BLaER1 treated with 17β-estradiol and CSF1 and Interleukin-3, amounts not matched to agents 10 nM and 100 nM (cell line): ENCODE data around the gene LRSAM1.

Experiments used
- H3K27ac ChIP-seq, 11 experiments: shearing (Covaris generic); formaldehyde crosslinking; 2 replicates each; pipeline ENCODE4 v1.8.1; 2022
- H3K27me3 ChIP-seq, 11 experiments: shearing (Covaris generic); formaldehyde crosslinking; 2 replicates each; pipeline ENCODE4 v1.8.1; 2022
- H3K36me3 ChIP-seq, 11 experiments: shearing (Covaris generic); formaldehyde crosslinking; 2 replicates each; pipeline ENCODE4 v1.8.1; 2022
- H3K4me1 ChIP-seq, 10 experiments: shearing (Covaris generic); formaldehyde crosslinking; 2 replicates each; pipeline ENCODE4 v1.8.1; 2022
- H3K4me2 ChIP-seq, 11 experiments: shearing (Covaris generic); formaldehyde crosslinking; 2 replicates each; pipeline ENCODE4 v1.8.1; 2022
- H3K4me3 ChIP-seq, 10 experiments: shearing (Covaris generic); formaldehyde crosslinking; 2 replicates each; pipeline ENCODE4 v1.8.1; 2022
- H3K9ac ChIP-seq, 11 experiments: shearing (Covaris generic); formaldehyde crosslinking; 2 replicates each; pipeline ENCODE4 v1.8.1; 2022
- H3K9me3 ChIP-seq, 11 experiments: shearing (Covaris generic); formaldehyde crosslinking; replicated peaks in 1 of 11; 2 replicates each; pipeline ENCODE4 v1.8.1; 2022
- H4K20me1 ChIP-seq, 11 experiments: shearing (Covaris generic); formaldehyde crosslinking; 2 replicates each; pipeline ENCODE4 v1.8.1; 2022
- Cebpa-rat ChIP-seq, 11 experiments: shearing (Covaris generic); IDR thresholded peaks; 2 replicates each; pipeline ENCODE4 v1.8.1; 2022

Gene LRSAM1

DNA sequence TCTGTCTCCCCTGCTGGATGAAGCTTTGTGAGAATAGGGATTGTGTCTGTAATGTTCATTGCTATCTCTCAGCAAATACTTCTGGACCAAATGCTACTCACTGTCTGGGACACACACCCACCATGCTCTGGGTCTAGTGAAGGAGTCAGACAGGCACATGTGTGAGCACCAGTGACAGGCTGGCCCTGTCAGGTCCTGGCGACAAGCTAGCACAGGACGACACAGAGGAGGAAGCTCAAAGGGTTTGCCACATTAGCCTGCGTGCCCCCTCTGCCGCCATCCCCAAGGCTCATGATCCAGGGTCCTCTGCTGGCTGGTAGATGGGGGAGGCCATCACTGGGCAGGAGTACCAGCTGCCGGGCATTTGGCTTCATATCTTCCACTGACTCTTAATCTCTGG lies 23.3 kb downstream of the LRSAM1 start:
- Histone ChIP-seq H4K20me1 (peaks cover 0 to 11% (median 0%) of the 10 kb centered on the region in 11 experiments; a peak in 4 of 22 replicates), H3K27ac (no peak overlapping the region), H3K9ac (no peak overlapping the region), H3K4me3 (no peak overlapping the region), H3K4me2 (no peak overlapping the region), H3K4me1 (no peaks in the 10 kb centered on the region), H3K9me3 (no peaks in the 10 kb centered on the region), H3K36me3 (peaks cover 13 to 79% (median 17%) of the 10 kb centered on the region in 11 experiments; a peak in 19 of 22 replicates), H3K27me3 (no peaks in the 10 kb centered on the region)
- no peak for TF ChIP-seq Cebpa-rat (IDR thresholded peaks at IDR 0.05)

- H3K4me2 ChIP-seq: no peak overlapping the region
- H4K20me1 ChIP-seq: peaks cover 0 to 12% (median 0%) of the 10 kb centered on the region in 11 experiments; a peak in 3 of 22 replicates
- no peaks in the 10 kb centered on the region for H3K27me3 ChIP-seq
- peaks cover 26 to 96% (median 40%) of the 10 kb centered on the region in 11 experiments; a peak in 21 of 22 replicates for H3K36me3 ChIP-seq
- H3K9ac ChIP-seq: no peak overlapping the region
- no peaks in the 10 kb centered on the region for H3K9me3 ChIP-seq
- no peak overlapping the region for H3K4me3 ChIP-seq
- no peaks in the 10 kb centered on the region for H3K4me1 ChIP-seq
- no peak overlapping the region for H3K27ac ChIP-seq
- TF ChIP-seq Cebpa-rat (IDR thresholded peaks at IDR 0.05): no peak
These were observed 28.3 kb downstream of the LRSAM1 start for GRCh38 chr9:127479507-127480081.

DNA sequence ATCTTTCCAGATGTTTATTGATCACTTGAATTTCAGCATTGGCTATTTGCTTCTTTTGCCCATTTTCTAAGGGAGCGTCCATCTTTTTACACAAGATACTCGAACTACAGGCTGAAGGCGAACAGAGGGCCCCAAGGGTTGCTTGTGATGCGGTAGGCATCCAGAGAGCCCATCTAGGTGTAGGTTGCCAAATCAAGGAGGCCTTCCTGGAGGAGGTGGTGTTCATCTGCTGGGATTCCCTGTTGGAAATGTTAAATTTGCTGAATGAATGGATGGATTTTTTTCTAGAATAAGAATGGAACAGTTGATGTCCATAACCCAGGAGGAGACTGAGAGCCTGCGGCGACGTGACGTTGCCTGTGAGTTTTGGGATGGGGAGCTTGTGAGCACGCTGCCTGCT lies 31.4 kb downstream of the LRSAM1 start:
- no peak for TF ChIP-seq Cebpa-rat (IDR thresholded peaks at IDR 0.05)
- H3K36me3 ChIP-seq: peaks cover 26 to 98% (median 54%) of the 10 kb centered on the region in 11 experiments; a peak in 21 of 22 replicates
- no peaks in the 10 kb centered on the region for H3K9me3 ChIP-seq
- H4K20me1 ChIP-seq: peaks cover 0 to 12% (median 0%) of the 10 kb centered on the region in 11 experiments; a peak in 4 of 22 replicates
- H3K4me2 ChIP-seq: no peak overlapping the region
- H3K9ac ChIP-seq: no peak overlapping the region
- H3K27me3 ChIP-seq: no peaks in the 10 kb centered on the region
- no peak overlapping the region for H3K27ac ChIP-seq
- no peaks in the 10 kb centered on the region; a peak in 1 of 20 replicates for H3K4me1 ChIP-seq
- H3K4me3 ChIP-seq: no peak overlapping the region

- no peak overlapping the region for H3K4me2 ChIP-seq
- no peak overlapping the region for H3K27ac ChIP-seq
- no peak overlapping the region for H3K9ac ChIP-seq
- peaks cover 0 to 19% (median 0%) of the 10 kb centered on the region in 11 experiments; a peak in 3 of 22 replicates for H4K20me1 ChIP-seq
- no peaks in the 10 kb centered on the region for H3K27me3 ChIP-seq
- peak in 2 of 11 experiments; percentile 33 to 53; a peak in 1 of 22 replicates for TF ChIP-seq Cebpa-rat (IDR thresholded peaks at IDR 0.05)
- no peaks in the 10 kb centered on the region for H3K9me3 ChIP-seq
- H3K4me3 ChIP-seq: no peak overlapping the region
- peaks cover 3 to 96% (median 31%) of the 10 kb centered on the region in 11 experiments; a peak in 21 of 22 replicates for H3K36me3 ChIP-seq
- H3K4me1 ChIP-seq: no peaks in the 10 kb centered on the region; a peak in 2 of 20 replicates
These were observed 34.7 kb downstream of the LRSAM1 start for GRCh38 chr9:127485995-127486394.

GRCh38 chr9:127488946-127489345 lies 37.6 kb downstream of the LRSAM1 start:
- Histone ChIP-seq H3K27me3 (no peaks in the 10 kb centered on the region), H3K9ac (no peak overlapping the region; a peak in 1 of 22 replicates), H3K4me3 (no peak overlapping the region), H3K4me1 (peaks cover 0 to 1% (median 0%) of the 10 kb centered on the region in 10 experiments; a peak in 4 of 20 replicates), H3K27ac (no peak overlapping the region), H3K9me3 (no peaks in the 10 kb centered on the region), H4K20me1 (peaks cover 0 to 46% (median 0%) of the 10 kb centered on the region in 11 experiments; a peak in 4 of 22 replicates), H3K36me3 (peaks cover 0 to 98% (median 34%) of the 10 kb centered on the region in 11 experiments; a peak in 19 of 22 replicates), H3K4me2 (no peak overlapping the region)
- no peak for TF ChIP-seq Cebpa-rat (IDR thresholded peaks at IDR 0.05)

DNA sequence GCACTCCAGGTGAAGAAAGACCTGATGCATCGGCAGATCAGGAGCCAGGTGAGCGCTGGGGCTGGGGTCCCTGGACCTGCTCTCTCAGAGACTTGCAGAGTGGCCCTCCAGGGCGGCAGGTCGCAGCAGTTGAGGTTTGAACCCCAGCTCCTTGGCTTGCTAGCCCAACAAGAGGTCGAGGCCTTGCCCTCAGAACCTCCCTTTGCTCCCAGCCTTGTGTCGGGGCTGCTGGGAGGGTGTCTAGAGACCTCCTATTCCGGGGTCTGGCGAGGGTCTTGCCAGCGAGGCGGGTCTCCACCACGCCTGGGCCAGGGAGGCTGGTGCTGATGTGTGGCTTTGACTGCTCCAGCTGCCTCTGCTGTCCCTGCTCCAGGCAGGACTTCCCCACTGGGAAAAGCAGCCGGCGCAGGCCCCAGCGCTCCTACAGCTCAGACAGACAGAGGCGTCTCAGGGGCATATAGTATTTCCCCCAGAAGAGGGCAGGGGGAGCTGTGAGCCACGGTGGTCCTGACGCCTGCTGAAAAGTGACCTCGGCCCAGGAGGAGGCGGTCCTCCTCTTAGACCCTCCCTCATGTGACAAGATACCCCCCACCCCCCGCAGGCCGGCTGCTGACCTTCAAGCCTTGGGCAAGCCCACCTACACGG lies 38.3 kb downstream of the LRSAM1 start:
- H3K36me3 ChIP-seq: peaks cover 0 to 99% (median 37%) of the 10 kb centered on the region in 11 experiments; a peak in 19 of 22 replicates
- peaks cover 0 to 4% (median 0%) of the 10 kb centered on the region in 10 experiments; a peak in 7 of 20 replicates for H3K4me1 ChIP-seq
- H3K4me3 ChIP-seq: no peak overlapping the region
- H3K27me3 ChIP-seq: no peaks in the 10 kb centered on the region
- no peak overlapping the region for H3K9ac ChIP-seq
- no peak overlapping the region for H3K4me2 ChIP-seq
- peaks cover 0 to 50% (median 0%) of the 10 kb centered on the region in 11 experiments; a peak in 4 of 22 replicates for H4K20me1 ChIP-seq
- no peak for TF ChIP-seq Cebpa-rat (IDR thresholded peaks at IDR 0.05)
- no peak overlapping the region for H3K27ac ChIP-seq
- H3K9me3 ChIP-seq: no peaks in the 10 kb centered on the region

GRCh38 chr9:127490535-127491230 lies 39.4 kb downstream of the LRSAM1 start:
- peaks cover 6 to 15% (median 11%) of the 10 kb centered on the region in 10 experiments for H3K4me1 ChIP-seq
- H3K4me3 ChIP-seq: no peak overlapping the region
- H3K27ac ChIP-seq: no peak overlapping the region
- H3K9me3 ChIP-seq: no peaks in the 10 kb centered on the region
- H3K4me2 ChIP-seq: no peak overlapping the region
- H3K9ac ChIP-seq: peak overlapping the region in 3 of 11 experiments; percentile 4 to 24 (median 10); a peak in 1 of 22 replicates
- H3K27me3 ChIP-seq: no peaks in the 10 kb centered on the region
- H3K36me3 ChIP-seq: peaks cover 0 to 90% (median 32%) of the 10 kb centered on the region in 11 experiments; a peak in 19 of 22 replicates
- H4K20me1 ChIP-seq: peaks cover 0 to 58% (median 0%) of the 10 kb centered on the region in 11 experiments; a peak in 4 of 22 replicates
- no peak for TF ChIP-seq Cebpa-rat (IDR thresholded peaks at IDR 0.05)

DNA sequence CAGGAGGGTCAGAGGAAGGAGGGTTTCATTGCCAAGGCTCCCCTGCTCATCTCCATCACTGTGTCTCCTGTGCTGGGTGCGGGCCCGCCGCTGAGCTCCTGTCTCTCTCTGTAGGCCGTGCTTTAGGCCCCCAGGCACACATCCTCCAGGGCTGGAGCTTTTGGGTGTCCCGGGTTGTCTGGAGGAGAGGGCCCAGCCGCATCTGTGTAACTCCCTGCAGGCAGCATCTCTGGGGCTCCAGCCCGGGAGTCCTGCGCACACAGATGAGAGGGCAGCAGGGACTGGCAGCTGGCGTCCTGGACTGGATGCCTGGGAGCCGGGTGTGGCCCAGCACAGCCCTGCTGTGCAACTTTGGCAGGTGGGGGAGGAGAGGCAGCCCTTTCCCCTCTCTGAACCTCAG lies 40.2 kb downstream of the LRSAM1 start:
- Histone ChIP-seq H3K4me3 (no peak overlapping the region), H4K20me1 (peaks cover 0 to 59% (median 0%) of the 10 kb centered on the region in 11 experiments; a peak in 6 of 22 replicates), H3K27ac (no peak overlapping the region), H3K36me3 (peaks cover 0 to 90% (median 25%) of the 10 kb centered on the region in 11 experiments; a peak in 17 of 22 replicates), H3K9me3 (no peaks in the 10 kb centered on the region), H3K4me1 (peaks cover 11 to 24% (median 19%) of the 10 kb centered on the region in 10 experiments), H3K4me2 (no peak overlapping the region), H3K9ac (peak overlapping the region in 1 of 11 experiments; percentile 10; a peak in 1 of 22 replicates), H3K27me3 (no peaks in the 10 kb centered on the region)
- TF ChIP-seq Cebpa-rat (IDR thresholded peaks at IDR 0.05): no peak

DNA sequence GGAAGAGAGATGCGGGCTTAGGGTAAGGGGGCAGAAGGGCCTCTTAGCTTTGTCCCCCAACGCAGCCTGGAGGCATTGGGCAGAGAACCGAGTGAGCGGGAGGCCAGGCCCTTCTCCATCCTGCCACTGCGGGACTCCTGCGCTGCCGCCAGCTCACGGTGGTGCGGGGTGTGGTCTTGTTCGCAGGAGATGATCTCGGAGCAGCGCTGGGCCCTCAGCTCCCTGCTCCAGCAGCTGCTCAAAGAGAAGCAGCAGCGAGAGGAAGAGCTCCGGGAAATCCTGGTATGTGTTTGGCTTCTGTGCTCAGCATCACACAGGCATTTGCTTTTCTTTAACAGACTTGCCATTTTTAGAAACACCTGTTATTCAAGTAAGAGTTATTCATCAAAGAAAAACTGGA lies 41.3 kb downstream of the LRSAM1 start:
- H4K20me1 ChIP-seq: peaks cover 0 to 70% (median 0%) of the 10 kb centered on the region in 11 experiments; a peak in 6 of 22 replicates
- TF ChIP-seq Cebpa-rat (IDR thresholded peaks at IDR 0.05): no peak
- no peak overlapping the region for H3K4me2 ChIP-seq
- H3K9ac ChIP-seq: no peak overlapping the region
- no peaks in the 10 kb centered on the region for H3K27me3 ChIP-seq
- peaks cover 5 to 90% (median 35%) of the 10 kb centered on the region in 11 experiments; a peak in 18 of 22 replicates for H3K36me3 ChIP-seq
- peaks cover 11 to 29% (median 25%) of the 10 kb centered on the region in 10 experiments for H3K4me1 ChIP-seq
- H3K4me3 ChIP-seq: no peak overlapping the region
- H3K27ac ChIP-seq: no peak overlapping the region
- no peaks in the 10 kb centered on the region for H3K9me3 ChIP-seq
